ENCODE results near the gene TBC1D7.

- TF ChIP-seq CTBP1 (IDR thresholded peaks at IDR 0.05; ENCODE audit: borderline replicate concordance) (no peak), SP1 (IDR thresholded peaks at IDR 0.05) (no peak), BHLHE40 (IDR thresholded peaks at IDR 0.05; ENCODE audit: borderline replicate concordance) (no peak), FOXM1 (IDR thresholded peaks at IDR 0.05; ENCODE audit: borderline replicate concordance) (no peak), NFRKB (IDR thresholded peaks at IDR 0.05) (no peak)
Observed at GRCh38 chr6:13328076-13328874, at the start of gene TBC1D7.
